OCI-LY7 (cell line): ENCODE results near the gene XRCC6. TPM values are rescaled to one million over a fixed set of nuclear protein-coding genes. Genes with fewer than 3 reads are reported as not detected.
"Not testable (repeated sequence)": the region's sequence is repeated elsewhere in the genome, so short reads cannot be mapped to it uniquely, and the experiment has no call there.

Source experiments
- BruUV-seq: library from RNA; stranded (reverse); fragments of 400-500 nt; replicated peaks from 2 replicates; lab custom pipeline; 2021; lab: Mats Ljungman, UMichigan
- CTCF ChIA-PET: fragments of 300-600 bp; sonication (Branson Sonifier 250); formaldehyde crosslinking; loops from one replicate; lab custom pipeline; 2022; ENCODE audit warnings: antibody characterized with exemption; ENCODE audit not compliant: unreplicated experiment; lab: Charles Lee
- POLR2A ChIA-PET: fragments of 300-600 bp; sonication (Branson Sonifier 250); formaldehyde crosslinking; loops from one replicate; lab custom pipeline; 2022; ENCODE audit warnings: antibody characterized with exemption; lab: Charles Lee
- DNase-seq: peaks from one replicate; pipeline ENCODE4 v3.0.0-alpha.2; 2015; ENCODE audit warnings: low spot score
- H2AFZ ChIP-seq: fragments of 200-600 bp; sonication (generic), shearing (Covaris generic); 2 replicates; pipeline ENCODE4 v1.6.1; 2014; ENCODE audit warnings: mild to moderate bottlenecking, antibody characterized with exemption, low read length, moderate library complexity
- H3K27ac ChIP-seq: fragments of 200-600 bp; sonication (generic); 2 replicates; pipeline ENCODE4 v1.5.1; 2014; ENCODE audit warnings: mixed run types, low read depth, mild to moderate bottlenecking, moderate library complexity, low read length, inconsistent platforms; ENCODE audit not compliant: poor library complexity, severe bottlenecking
- H3K36me3 ChIP-seq: fragments of 200-600 bp; sonication (generic); 2 replicates; pipeline ENCODE4 v1.6.1; 2014; ENCODE audit warnings: mild to moderate bottlenecking, antibody characterized with exemption, low read length, moderate library complexity, mixed read lengths; ENCODE audit not compliant: insufficient read depth
- H3K4me1 ChIP-seq: fragments of 200-600 bp; sonication (generic); 2 replicates; pipeline ENCODE4 v1.5.1; 2014; ENCODE audit warnings: mild to moderate bottlenecking, low read length; ENCODE audit not compliant: insufficient read depth, poor library complexity, severe bottlenecking
- H3K4me2 ChIP-seq: fragments of 200-600 bp; sonication (generic); 2 replicates; pipeline ENCODE4 v1.6.1; 2014; ENCODE audit warnings: mild to moderate bottlenecking, low read length
- H3K4me3 ChIP-seq: fragments of 200-600 bp; sonication (generic); 2 replicates; pipeline ENCODE4 v1.5.1; 2014; ENCODE audit warnings: mild to moderate bottlenecking, low read depth, low read length; ENCODE audit not compliant: poor library complexity, severe bottlenecking
- H3K79me2 ChIP-seq: fragments of 200-600 bp; sonication (generic); 2 replicates; pipeline ENCODE4 v1.6.1; 2016; ENCODE audit warnings: low read depth, mild to moderate bottlenecking, low read length, moderate library complexity, mixed read lengths; ENCODE audit not compliant: insufficient read depth
- H3K9me2 ChIP-seq: fragments of 200-600 bp; sonication (generic); 2 replicates; pipeline ENCODE4 v1.6.1; 2016; ENCODE audit warnings: mild to moderate bottlenecking, low read length, mixed read lengths; ENCODE audit not compliant: insufficient read depth
- H3K9me3 ChIP-seq: fragments of 200-600 bp; sonication (generic); 2 replicates; pipeline ENCODE4 v1.6.1; 2014; ENCODE audit warnings: mild to moderate bottlenecking, mixed run types, low read length, mixed read lengths
- H4K20me1 ChIP-seq: fragments of 200-600 bp; sonication (generic); 2 replicates; pipeline ENCODE4 v1.6.1; 2014; ENCODE audit warnings: mild to moderate bottlenecking, antibody characterized with exemption, low read length, moderate library complexity, mixed read lengths; ENCODE audit not compliant: insufficient read depth
- EZH2phosphoT487 ChIP-seq: fragments of 200-600 bp; sonication (generic); IDR thresholded peaks from 2 replicates; pipeline ENCODE4 v1.6.1; 2018; ENCODE audit warnings: low read depth, borderline replicate concordance, mild to moderate bottlenecking, mixed run types, antibody characterized with exemption, low read length, moderate library complexity, mixed read lengths
- intact Hi-C: fragments of 100-400 bp; cut with micrococcal nuclease; formaldehyde crosslinking; loops from one replicate; pipeline ENCODE4 v1.10.0; 2022; ENCODE audit not compliant: unreplicated experiment
- total RNA-seq, 2 experiments: library from RNA; depleted of rRNA in 1 of 2; stranded (reverse); fragments of >200 nt in 1 of 2; shearing (Covaris generic) in 1 of 2; gene quantifications; 2 replicates each; pipeline ENCODE4 v1.2.3, GENCODE V29; 2014 to 2022
- TF ChIP-seq, protein P1 (sequence below): fragments of 200-600 bp; sonication (generic); conservative IDR thresholded peaks from 2 replicates; pipeline ENCODE4 v1.5.1; 2014; ENCODE audit warnings: mild to moderate bottlenecking, antibody characterized with exemption, low read length, moderate library complexity, mixed read lengths

XRCC6 gene
- total RNA-seq, 2 experiments from 2014 or later, result 378 to 426 TPM

DNA sequence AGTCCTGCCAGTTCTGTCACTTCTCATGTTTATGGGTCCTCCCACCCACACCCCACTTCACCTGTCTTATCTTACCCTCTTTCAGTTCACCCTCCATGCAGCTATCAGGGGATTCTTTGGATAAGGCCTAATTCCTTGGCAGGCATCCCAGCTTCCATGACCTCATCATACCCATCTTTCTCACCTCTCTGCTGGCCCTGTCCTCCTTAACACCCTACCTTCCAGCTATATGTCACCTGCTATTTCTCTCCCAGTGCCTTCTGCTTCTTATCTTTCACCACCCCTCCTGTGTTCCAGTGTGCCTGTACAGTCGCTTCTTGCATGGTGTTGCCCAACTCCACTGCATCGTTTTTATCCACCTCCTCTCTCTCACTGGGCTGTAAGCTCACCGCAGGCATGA is 39.3 kb downstream of the XRCC6 start:
- Histone ChIP-seq H3K4me2 (no peak overlapping the region), H3K9me3 (no peaks in the 10 kb centered on the region), H3K27ac (no peak overlapping the region), H3K4me1 (no peaks in the 10 kb centered on the region), H3K4me3 (no peak overlapping the region), H2AFZ (no peak overlapping the region), H4K20me1 (no peaks in the 10 kb centered on the region), H3K79me2 (no peaks in the 10 kb centered on the region), H3K9me2 (no peaks in the 10 kb centered on the region), H3K36me3 (peaks cover 99% of the 10 kb centered on the region)
- CTCF ChIA-PET, result interaction anchor here (1.0 kb wide), 1 partner anchor 71 kb away, joined by 5 read pairs; the partner anchor contains the start of gene PMM1
- POLR2A ChIA-PET, result interaction anchor here (0.6 to 1.1 kb wide), 3 partner anchors 26 to 1013 kb away, joined by 3 to 7 read pairs (median 3); no protein-coding TSS in a partner anchor
- no TSS peak for BruUV-seq
- intact Hi-C loops, result no loop called here
- TF ChIP-seq, protein P1, sequence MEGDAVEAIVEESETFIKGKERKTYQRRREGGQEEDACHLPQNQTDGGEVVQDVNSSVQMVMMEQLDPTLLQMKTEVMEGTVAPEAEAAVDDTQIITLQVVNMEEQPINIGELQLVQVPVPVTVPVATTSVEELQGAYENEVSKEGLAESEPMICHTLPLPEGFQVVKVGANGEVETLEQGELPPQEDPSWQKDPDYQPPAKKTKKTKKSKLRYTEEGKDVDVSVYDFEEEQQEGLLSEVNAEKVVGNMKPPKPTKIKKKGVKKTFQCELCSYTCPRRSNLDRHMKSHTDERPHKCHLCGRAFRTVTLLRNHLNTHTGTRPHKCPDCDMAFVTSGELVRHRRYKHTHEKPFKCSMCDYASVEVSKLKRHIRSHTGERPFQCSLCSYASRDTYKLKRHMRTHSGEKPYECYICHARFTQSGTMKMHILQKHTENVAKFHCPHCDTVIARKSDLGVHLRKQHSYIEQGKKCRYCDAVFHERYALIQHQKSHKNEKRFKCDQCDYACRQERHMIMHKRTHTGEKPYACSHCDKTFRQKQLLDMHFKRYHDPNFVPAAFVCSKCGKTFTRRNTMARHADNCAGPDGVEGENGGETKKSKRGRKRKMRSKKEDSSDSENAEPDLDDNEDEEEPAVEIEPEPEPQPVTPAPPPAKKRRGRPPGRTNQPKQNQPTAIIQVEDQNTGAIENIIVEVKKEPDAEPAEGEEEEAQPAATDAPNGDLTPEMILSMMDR, result no peak
- TF ChIP-seq EZH2phosphoT487, result no peak
- DNase-seq, result no peak

DNA sequence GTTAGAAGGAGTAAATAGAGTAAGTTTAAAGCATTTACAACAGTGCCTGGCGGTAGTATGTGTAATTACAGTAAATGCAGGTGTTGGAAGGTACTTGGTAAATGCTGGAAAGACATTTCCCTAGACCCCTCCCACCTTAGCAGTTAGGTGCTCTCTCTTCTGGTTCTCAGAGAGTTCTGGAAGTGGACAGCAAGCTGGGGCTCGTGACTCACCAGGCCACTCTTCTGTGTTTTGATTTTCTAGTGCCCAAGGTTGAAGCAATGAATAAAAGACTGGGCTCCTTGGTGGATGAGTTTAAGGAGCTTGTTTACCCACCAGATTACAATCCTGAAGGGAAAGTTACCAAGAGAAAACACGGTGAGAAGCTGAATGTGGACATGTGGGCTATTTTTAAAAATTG is 40.0 kb downstream of the XRCC6 start:
- DNase-seq, result no peak
- no peak for TF ChIP-seq EZH2phosphoT487
- TF ChIP-seq, protein P1, result no peak
- Histone ChIP-seq H2AFZ (no peak overlapping the region), H3K4me3 (no peak overlapping the region), H3K36me3 (peaks cover 94% of the 10 kb centered on the region), H4K20me1 (no peaks in the 10 kb centered on the region), H3K9me3 (no peaks in the 10 kb centered on the region), H3K4me2 (no peak overlapping the region), H3K9me2 (no peaks in the 10 kb centered on the region), H3K27ac (no peak overlapping the region), H3K79me2 (no peaks in the 10 kb centered on the region), H3K4me1 (no peaks in the 10 kb centered on the region)
- intact Hi-C loops, result no loop called here
- CTCF ChIA-PET, result no interaction called here
- BruUV-seq, result no TSS peak
- POLR2A ChIA-PET, result interaction anchor here (0.8 to 1.1 kb wide), 2 partner anchors 27 to 90 kb away, joined by 3 read pairs; no protein-coding TSS in a partner anchor

GRCh38 chr22:41661713-41662112 is 40.6 kb downstream of the XRCC6 start:
- H3K4me3 ChIP-seq, result no peak overlapping the region
- CTCF ChIA-PET, result no interaction called here
- H3K4me1 ChIP-seq, result peaks cover 4% of the 10 kb centered on the region
- H3K9me2 ChIP-seq, result no peaks in the 10 kb centered on the region
- TF ChIP-seq EZH2phosphoT487, result no peak
- TF ChIP-seq, protein P1, result no peak
- peaks cover 88% of the 10 kb centered on the region for H3K36me3 ChIP-seq
- H3K9me3 ChIP-seq, result no peaks in the 10 kb centered on the region
- no peak for DNase-seq
- no peak overlapping the region for H2AFZ ChIP-seq
- H3K27ac ChIP-seq, result no peak overlapping the region
- intact Hi-C loops, result no loop called here
- H4K20me1 ChIP-seq, result no peaks in the 10 kb centered on the region
- BruUV-seq, result TSS peak; percentile 48
- no peak overlapping the region for H3K4me2 ChIP-seq
- POLR2A ChIA-PET, result no interaction called here
- no peaks in the 10 kb centered on the region for H3K79me2 ChIP-seq

- H3K27ac ChIP-seq, BruUV-seq, CTCF ChIA-PET, H4K20me1 ChIP-seq, H3K9me2 ChIP-seq, H3K4me3 ChIP-seq, H3K79me2 ChIP-seq, DNase-seq, H3K9me3 ChIP-seq, H2AFZ ChIP-seq, H3K4me2 ChIP-seq, intact Hi-C loops: not testable (repeated sequence)
- peaks cover 70% of the 10 kb centered on the region for H3K36me3 ChIP-seq
- POLR2A ChIA-PET, result interaction anchor here (0.6 kb wide), 1 partner anchor 12 kb away, joined by 3 read pairs; no protein-coding TSS in a partner anchor
- H3K4me1 ChIP-seq, result peaks cover 16% of the 10 kb centered on the region
Measured at GRCh38 chr22:41663594-41663993, 42.5 kb downstream of the XRCC6 start.
